DOHH2 (cell line): ENCODE data around the gene GJC1.

ENCODE experiments used
- CTCF ChIP-seq: fragments of 200-600 bp; sonication (generic); IDR thresholded peaks from one replicate; pipeline ENCODE4 v1.5.1; 2014; ENCODE audit warnings: antibody characterized with exemption, mild to moderate bottlenecking, low read depth, low read length; ENCODE audit not compliant: poor library complexity, severe bottlenecking
- EZH2phosphoT487 ChIP-seq: fragments of 200-600 bp; sonication (generic); IDR thresholded peaks from 2 replicates; pipeline ENCODE4 v1.6.1; 2017; ENCODE audit warnings: borderline replicate concordance, mild to moderate bottlenecking, antibody characterized with exemption, low read length, moderate library complexity, mixed read lengths

GRCh38 chr17:44875761-44876160, 45.7 kb upstream of the GJC1 start:
- no peak for TF ChIP-seq CTCF
- no peak for TF ChIP-seq EZH2phosphoT487
